SU-DHL-6 (cell line): ENCODE data around the gene LRRC47.
"Not testable (repeated sequence)": the region's sequence is repeated elsewhere in the genome, so short reads cannot be mapped to it uniquely, and the experiment has no call there.

Source experiments
- CTCF ChIP-seq: fragments of 200-600 bp; sonication (generic); IDR thresholded peaks from one replicate; pipeline ENCODE4 v1.5.1; 2017; ENCODE audit warnings: antibody characterized with exemption, mild to moderate bottlenecking, low read length, moderate library complexity; ENCODE audit not compliant: insufficient read depth, poor library complexity, severe bottlenecking
- EZH2phosphoT487 ChIP-seq: fragments of 200-600 bp; sonication (generic), shearing (Covaris generic); conservative IDR thresholded peaks from 2 replicates; pipeline ENCODE4 v1.6.1; 2018; ENCODE audit warnings: mild to moderate bottlenecking, antibody characterized with exemption, low read length, moderate library complexity, mixed read lengths

- not testable (repeated sequence) for TF ChIP-seq CTCF, EZH2phosphoT487
Observed at GRCh38 chr1:3810149-3810761, 14.0 kb upstream of the LRRC47 start.
